ES-I3 (cell line): ENCODE results near the gene EN1.

Source experiments
- H3K36me3 ChIP-seq: 2 replicates; pipeline ENCODE4 v1.6.1; 2013; ENCODE audit warnings: mild to moderate bottlenecking, low read length, control low read depth, moderate library complexity; ENCODE audit not compliant: insufficient read depth
- H3K4me1 ChIP-seq: 2 replicates; pipeline ENCODE4 v1.6.1; 2013; ENCODE audit warnings: mild to moderate bottlenecking, control low read depth, low read length; ENCODE audit not compliant: insufficient read depth
- H3K9ac ChIP-seq: 2 replicates; pipeline ENCODE4 v1.6.1; 2013; ENCODE audit warnings: low read depth, mild to moderate bottlenecking, low read length, moderate library complexity
- H3K9me3 ChIP-seq: 2 replicates; pipeline ENCODE4 v1.6.1; 2013; ENCODE audit warnings: mild to moderate bottlenecking, low read length, moderate library complexity; ENCODE audit not compliant: control insufficient read depth, insufficient read depth

EN1 gene

DNA sequence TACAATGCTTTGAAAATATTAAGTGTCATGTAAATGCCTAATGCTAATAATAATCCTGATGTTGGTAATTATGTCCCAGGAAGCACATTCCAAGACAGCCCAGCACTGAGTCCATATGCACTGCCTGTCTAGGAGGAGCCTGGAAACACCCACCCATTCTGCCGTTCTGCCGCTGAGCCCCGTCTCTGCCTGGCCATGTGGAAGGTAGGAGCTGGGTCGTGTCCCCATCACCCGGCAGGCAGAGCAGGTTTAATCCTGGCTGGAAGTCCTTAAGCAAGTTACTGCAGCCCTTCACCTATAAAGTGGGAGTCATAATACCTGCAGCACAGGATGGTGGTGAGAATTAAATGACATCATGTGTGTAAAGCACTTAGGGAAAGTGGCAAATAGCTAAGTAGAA is 13.1 kb upstream of the EN1 start:
- Histone ChIP-seq H3K4me1 (peaks cover 5% of the 10 kb centered on the region; the same call in 1 of the 2 replicates), H3K9ac (no peak overlapping the region), H3K9me3 (no peaks in the 10 kb centered on the region), H3K36me3 (no peaks in the 10 kb centered on the region)

- peak overlapping the region; percentile 46; the same call in 1 of the 2 replicates for H3K9ac ChIP-seq
- H3K4me1 ChIP-seq, result peaks cover 5% of the 10 kb centered on the region; the same call in 1 of the 2 replicates
- H3K9me3 ChIP-seq, result no peaks in the 10 kb centered on the region
- H3K36me3 ChIP-seq, result no peaks in the 10 kb centered on the region
Observed at GRCh38 chr2:118859157-118859770, 11.8 kb upstream of the EN1 start.

GRCh38 chr2:118858485-118859156 is 11.2 kb upstream of the EN1 start:
- Histone ChIP-seq H3K36me3 (no peaks in the 10 kb centered on the region), H3K9ac (peak overlapping the region; percentile 46), H3K9me3 (no peaks in the 10 kb centered on the region), H3K4me1 (peaks cover 5% of the 10 kb centered on the region; the same call in 1 of the 2 replicates)

GRCh38 chr2:118857677-118858484 is 10.4 kb upstream of the EN1 start:
- Histone ChIP-seq H3K4me1 (peaks cover 5% of the 10 kb centered on the region; the same call in 1 of the 2 replicates), H3K9me3 (no peaks in the 10 kb centered on the region), H3K9ac (peak overlapping the region; percentile 46), H3K36me3 (no peaks in the 10 kb centered on the region)

GRCh38 chr2:118856978-118857676 is 9.7 kb upstream of the EN1 start:
- H3K9ac ChIP-seq, result peak overlapping the region; percentile 5; the same call in 1 of the 2 replicates
- H3K9me3 ChIP-seq, result no peaks in the 10 kb centered on the region
- H3K36me3 ChIP-seq, result no peaks in the 10 kb centered on the region
- peaks cover 5% of the 10 kb centered on the region; the same call in 1 of the 2 replicates for H3K4me1 ChIP-seq

GRCh38 chr2:118856330-118856977 is 9.0 kb upstream of the EN1 start:
- no peak overlapping the region; the same call in 1 of the 2 replicates for H3K9ac ChIP-seq
- peaks cover 8% of the 10 kb centered on the region for H3K4me1 ChIP-seq
- H3K9me3 ChIP-seq, result no peaks in the 10 kb centered on the region
- no peaks in the 10 kb centered on the region for H3K36me3 ChIP-seq

GRCh38 chr2:118855451-118856279 is 8.2 kb upstream of the EN1 start:
- Histone ChIP-seq H3K9me3 (no peaks in the 10 kb centered on the region), H3K4me1 (peaks cover 6% of the 10 kb centered on the region), H3K9ac (peak overlapping the region; percentile 52; the same call in 1 of the 2 replicates), H3K36me3 (no peaks in the 10 kb centered on the region)

- H3K9ac ChIP-seq, result peak overlapping the region; percentile 52; the same call in 1 of the 2 replicates
- peaks cover 11% of the 10 kb centered on the region for H3K4me1 ChIP-seq
- H3K9me3 ChIP-seq, result no peaks in the 10 kb centered on the region
- H3K36me3 ChIP-seq, result no peaks in the 10 kb centered on the region
Observed at GRCh38 chr2:118854507-118855345, 7.3 kb upstream of the EN1 start.

GRCh38 chr2:118853651-118854291 is 6.3 kb upstream of the EN1 start:
- no peaks in the 10 kb centered on the region for H3K9me3 ChIP-seq
- H3K36me3 ChIP-seq, result no peaks in the 10 kb centered on the region
- peak overlapping the region; percentile 18; the same call in 1 of the 2 replicates for H3K9ac ChIP-seq
- peaks cover 14% of the 10 kb centered on the region for H3K4me1 ChIP-seq

- Histone ChIP-seq H3K4me1 (peaks cover 14% of the 10 kb centered on the region), H3K9me3 (no peaks in the 10 kb centered on the region), H3K9ac (peak overlapping the region; percentile 18; the same call in 1 of the 2 replicates)
Observed at GRCh38 chr2:118853129-118853640, 5.7 kb upstream of the EN1 start.

GRCh38 chr2:118852605-118853128 is 5.2 kb upstream of the EN1 start:
- Histone ChIP-seq H3K9me3 (no peaks in the 10 kb centered on the region), H3K4me1 (peaks cover 14% of the 10 kb centered on the region), H3K36me3 (no peaks in the 10 kb centered on the region)

More at GRCh38 chr2:118853129-118853640, 5.7 kb upstream of the EN1 start:
- H3K36me3 ChIP-seq, result no peaks in the 10 kb centered on the region

More at GRCh38 chr2:118852605-118853128, 5.2 kb upstream of the EN1 start:
- H3K9ac ChIP-seq, result peak overlapping the region; percentile 9; the same call in 1 of the 2 replicates
